Measurements from ENCODE around the gene HPCAL1. TPM values are rescaled to one million over a fixed set of nuclear protein-coding genes. Genes with fewer than 3 reads are reported as not detected.
A peak's percentile ranks its signal among the peaks of the same experiment; 100 is the strongest.

HPCAL1 gene
- total RNA-seq, 1 donor from 2014 or later: 12.3 TPM

GRCh38 chr2:10447895-10448575, 145.3 kb downstream of the HPCAL1 start, which contains the start of gene ODC1:
Gene ODC1, minus strand, starts transcription at chr2:10448327. Its CDS starts 3,295 bp downstream, at chr2:10445032.
- Histone ChIP-seq H3K4me2 (ENCODE audit: low read length) (peak within 1 kb of the TSS; percentile 96), H3K9me3 (ENCODE audit: insufficient read depth, low read depth, low read length) (no peaks in the 10 kb centered on the region), H3K27ac (ENCODE audit: low read depth, low read length) (peak within 1 kb of the TSS; percentile 77), H3K36me3 (ENCODE audit: insufficient read depth, low read length) (peaks cover 18% of the 10 kb centered on the region), H4K20me1 (ENCODE audit: insufficient read depth, low read length) (peaks cover 44% of the 10 kb centered on the region), H3K4me1 (ENCODE audit: insufficient read depth, low read length) (peaks cover 23% of the 10 kb centered on the region), H2AFZ (ENCODE audit: low read depth, low read length) (peak within 1 kb of the TSS; percentile 96), H3K9ac (ENCODE audit: low read length) (peak within 1 kb of the TSS; percentile 88), H3K79me2 (ENCODE audit: insufficient read depth, low read length) (peaks cover 52% of the 10 kb centered on the region), H3K4me3 (ENCODE audit: insufficient read depth, low read depth, low read length) (peak within 1 kb of the TSS; percentile 84), H3K27me3 (ENCODE audit: insufficient read depth, low read length) (no peaks in the 10 kb centered on the region)
- peaks cover 4% of the 10 kb centered on the region for H3K27me3 Mint-ChIP-seq (ENCODE audit: low read depth, unreplicated experiment)
- DNase-seq (ENCODE audit: low read depth) (peak; percentile 70), FAIRE-seq (no peak)
- no peaks in the 10 kb centered on the region for H3K9me3 Mint-ChIP-seq (ENCODE audit: unreplicated experiment)
- H3K36me3 Mint-ChIP-seq (ENCODE audit: low read depth, unreplicated experiment): peaks cover 5% of the 10 kb centered on the region
- TF ChIP-seq, protein P1, sequence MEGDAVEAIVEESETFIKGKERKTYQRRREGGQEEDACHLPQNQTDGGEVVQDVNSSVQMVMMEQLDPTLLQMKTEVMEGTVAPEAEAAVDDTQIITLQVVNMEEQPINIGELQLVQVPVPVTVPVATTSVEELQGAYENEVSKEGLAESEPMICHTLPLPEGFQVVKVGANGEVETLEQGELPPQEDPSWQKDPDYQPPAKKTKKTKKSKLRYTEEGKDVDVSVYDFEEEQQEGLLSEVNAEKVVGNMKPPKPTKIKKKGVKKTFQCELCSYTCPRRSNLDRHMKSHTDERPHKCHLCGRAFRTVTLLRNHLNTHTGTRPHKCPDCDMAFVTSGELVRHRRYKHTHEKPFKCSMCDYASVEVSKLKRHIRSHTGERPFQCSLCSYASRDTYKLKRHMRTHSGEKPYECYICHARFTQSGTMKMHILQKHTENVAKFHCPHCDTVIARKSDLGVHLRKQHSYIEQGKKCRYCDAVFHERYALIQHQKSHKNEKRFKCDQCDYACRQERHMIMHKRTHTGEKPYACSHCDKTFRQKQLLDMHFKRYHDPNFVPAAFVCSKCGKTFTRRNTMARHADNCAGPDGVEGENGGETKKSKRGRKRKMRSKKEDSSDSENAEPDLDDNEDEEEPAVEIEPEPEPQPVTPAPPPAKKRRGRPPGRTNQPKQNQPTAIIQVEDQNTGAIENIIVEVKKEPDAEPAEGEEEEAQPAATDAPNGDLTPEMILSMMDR (IDR thresholded peaks at IDR 0.05; ENCODE audit: insufficient read depth, low read depth, low read length): no peak
- no peak for TF ChIP-seq EZH2 (IDR thresholded peaks at IDR 0.05; ENCODE audit: insufficient read depth, low read length)
- H3K4me3 Mint-ChIP-seq (ENCODE audit: unreplicated experiment): peak within 1 kb of the TSS; percentile 91
- peaks cover 2% of the 10 kb centered on the region for H3K4me1 Mint-ChIP-seq (ENCODE audit: low read depth, unreplicated experiment)
- peak within 1 kb of the TSS; percentile 87 for H3K27ac Mint-ChIP-seq (ENCODE audit: unreplicated experiment)

- no peak for TF ChIP-seq EZH2 (IDR thresholded peaks at IDR 0.05; ENCODE audit: insufficient read depth, low read length)
- TF ChIP-seq, protein P1 (IDR thresholded peaks at IDR 0.05; ENCODE audit: insufficient read depth, low read depth, low read length): no peak
- Histone ChIP-seq H3K9ac (ENCODE audit: low read length) (peak overlapping the region; percentile 88), H3K4me2 (ENCODE audit: low read length) (peak overlapping the region; percentile 96), H3K27ac (ENCODE audit: low read depth, low read length) (peak overlapping the region; percentile 77), H4K20me1 (ENCODE audit: insufficient read depth, low read length) (peaks cover 38% of the 10 kb centered on the region), H3K9me3 (ENCODE audit: insufficient read depth, low read depth, low read length) (no peaks in the 10 kb centered on the region), H3K36me3 (ENCODE audit: insufficient read depth, low read length) (peaks cover 10% of the 10 kb centered on the region), H3K4me1 (ENCODE audit: insufficient read depth, low read length) (peaks cover 23% of the 10 kb centered on the region), H3K27me3 (ENCODE audit: insufficient read depth, low read length) (no peaks in the 10 kb centered on the region), H3K4me3 (ENCODE audit: insufficient read depth, low read depth, low read length) (peak overlapping the region; percentile 62), H3K79me2 (ENCODE audit: insufficient read depth, low read length) (peaks cover 44% of the 10 kb centered on the region), H2AFZ (ENCODE audit: low read depth, low read length) (peak overlapping the region; percentile 96)
- FAIRE-seq: no peak
- Mint-ChIP-seq H3K27me3 (ENCODE audit: low read depth, unreplicated experiment) (peaks cover 10% of the 10 kb centered on the region), H3K4me3 (ENCODE audit: unreplicated experiment) (peak overlapping the region; percentile 77), H3K4me1 (ENCODE audit: low read depth, unreplicated experiment) (peaks cover 2% of the 10 kb centered on the region), H3K27ac (ENCODE audit: unreplicated experiment) (no peak overlapping the region), H3K9me3 (ENCODE audit: unreplicated experiment) (no peaks in the 10 kb centered on the region), H3K36me3 (ENCODE audit: low read depth, unreplicated experiment) (peaks cover 5% of the 10 kb centered on the region)
- DNase-seq (ENCODE audit: low read depth): peak; percentile 76
Measured at GRCh38 chr2:10448576-10449485, 146.1 kb downstream of the HPCAL1 start.
